T-helper 2 cell (primary cell): Measurements from ENCODE around the gene AMPD2.

Experiments
- DNase-seq, 5 experiments: peaks; one replicate each; pipeline versions ENCODE4 v3.0.0 to v3.0.0-alpha.2; 2012 to 2022

AMPD2 gene

DNA sequence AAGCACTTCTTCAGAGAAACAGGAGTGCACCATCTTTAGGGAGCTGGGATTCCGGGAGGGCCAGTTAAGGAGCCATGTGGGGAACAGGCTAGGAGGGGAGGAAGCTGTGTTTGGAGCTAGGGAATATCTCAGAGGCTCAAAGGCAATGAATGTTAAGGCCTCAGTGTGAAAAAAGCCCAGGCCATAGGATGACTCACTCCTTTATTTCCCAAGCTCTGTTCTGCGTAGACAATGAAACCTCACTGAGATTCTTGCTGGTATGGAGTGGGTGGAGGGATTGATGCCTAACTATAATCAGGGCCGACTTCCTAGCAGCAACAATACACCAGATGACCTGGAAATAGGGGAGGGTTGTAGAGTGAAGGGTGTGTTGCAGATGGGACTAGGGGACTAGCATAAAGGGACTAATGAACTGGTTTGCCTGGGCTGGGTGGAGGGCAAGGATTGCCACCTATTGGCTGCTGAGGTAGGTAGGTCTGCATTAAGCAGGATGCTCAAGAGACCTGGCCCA lies 2.3 kb upstream of the AMPD2 start:
- DNase-seq, result peak in 1 of 5 experiments; percentile 43

DNA sequence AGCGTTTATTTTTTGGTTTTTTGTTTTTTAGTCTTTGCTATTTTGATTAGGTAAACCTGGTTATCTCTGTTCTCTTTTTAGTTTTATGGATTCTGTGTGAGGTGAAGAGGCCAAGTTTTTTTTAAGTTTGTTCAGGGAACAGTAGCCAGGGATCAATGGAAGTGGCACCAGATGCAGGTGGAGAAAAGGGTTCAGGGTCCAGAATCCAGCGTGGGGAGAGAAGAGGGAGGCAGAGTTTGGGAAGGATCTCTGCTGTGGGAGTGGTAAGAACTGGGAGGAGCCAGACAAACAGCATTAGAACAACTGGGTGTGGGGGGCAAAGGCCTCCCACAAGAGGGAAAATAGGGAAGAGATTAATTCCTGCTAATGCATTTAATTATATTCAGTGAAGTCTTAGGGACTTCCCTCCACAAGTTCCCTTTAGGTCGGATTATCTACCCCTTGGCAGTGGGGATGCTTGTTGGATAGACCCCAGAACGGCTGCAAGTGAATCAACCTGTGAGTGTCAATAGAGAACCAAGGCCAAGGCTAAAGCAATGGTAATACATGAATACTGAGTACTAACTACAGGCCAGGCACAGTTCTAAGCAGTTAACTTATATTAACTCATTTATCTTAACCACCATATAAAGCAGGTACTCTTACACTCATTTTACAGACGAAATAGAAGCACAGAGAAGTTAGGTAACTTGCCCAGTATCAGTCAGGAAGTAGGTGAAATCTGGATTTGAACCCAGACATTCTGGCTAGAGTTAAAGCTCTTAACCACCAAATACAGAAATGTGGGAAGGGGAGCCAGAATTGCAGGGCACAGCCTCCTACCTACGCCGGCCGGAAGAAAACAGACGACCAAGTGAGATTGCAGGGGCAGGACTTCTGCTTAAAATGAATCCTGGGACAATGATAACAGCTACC lies 719 bp upstream of the AMPD2 start:
- DNase-seq, result no peak

DNA sequence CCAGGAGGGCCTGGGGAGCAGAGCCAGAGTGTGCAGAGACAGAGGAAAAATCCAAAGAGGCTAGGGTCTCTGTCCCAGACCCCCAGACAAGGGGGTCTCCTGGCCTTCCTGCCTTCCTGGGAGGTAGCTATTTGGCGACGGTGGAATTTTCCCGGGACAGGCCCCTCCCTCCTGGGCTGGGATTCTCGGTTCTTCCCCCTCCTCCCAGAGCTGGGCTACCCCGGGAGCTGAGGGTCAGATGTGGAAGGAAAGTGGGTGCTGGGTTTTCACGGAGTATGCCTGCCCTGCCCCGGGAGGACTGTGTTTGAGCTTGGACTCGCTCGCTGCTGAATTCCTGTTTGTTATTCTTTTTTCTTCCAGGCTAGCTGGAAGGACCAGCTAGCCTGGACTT lies 759 bp downstream of the AMPD2 start:
- no peak for DNase-seq

DNA sequence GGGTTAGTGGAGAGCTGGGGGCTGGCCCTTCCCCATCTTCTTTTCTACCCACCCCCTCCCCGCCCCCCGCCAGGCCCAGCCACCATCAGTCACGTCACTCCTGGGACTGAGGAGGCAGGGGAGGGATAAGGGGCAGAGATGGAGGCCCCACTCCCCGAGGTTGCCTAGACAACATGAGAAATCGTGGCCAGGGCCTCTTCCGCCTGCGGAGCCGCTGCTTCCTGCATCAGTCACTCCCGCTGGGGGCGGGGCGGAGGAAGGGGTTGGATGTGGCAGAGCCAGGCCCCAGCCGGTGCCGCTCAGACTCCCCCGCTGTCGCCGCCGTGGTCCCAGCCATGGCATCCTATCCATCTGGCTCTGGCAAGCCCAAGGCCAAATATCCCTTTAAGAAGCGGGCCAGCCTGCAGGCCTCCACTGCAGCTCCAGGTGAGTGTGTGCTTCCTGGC lies 1.2 kb downstream of the AMPD2 start:
- peak; percentile 92 to 98 (median 97) for DNase-seq

DNA sequence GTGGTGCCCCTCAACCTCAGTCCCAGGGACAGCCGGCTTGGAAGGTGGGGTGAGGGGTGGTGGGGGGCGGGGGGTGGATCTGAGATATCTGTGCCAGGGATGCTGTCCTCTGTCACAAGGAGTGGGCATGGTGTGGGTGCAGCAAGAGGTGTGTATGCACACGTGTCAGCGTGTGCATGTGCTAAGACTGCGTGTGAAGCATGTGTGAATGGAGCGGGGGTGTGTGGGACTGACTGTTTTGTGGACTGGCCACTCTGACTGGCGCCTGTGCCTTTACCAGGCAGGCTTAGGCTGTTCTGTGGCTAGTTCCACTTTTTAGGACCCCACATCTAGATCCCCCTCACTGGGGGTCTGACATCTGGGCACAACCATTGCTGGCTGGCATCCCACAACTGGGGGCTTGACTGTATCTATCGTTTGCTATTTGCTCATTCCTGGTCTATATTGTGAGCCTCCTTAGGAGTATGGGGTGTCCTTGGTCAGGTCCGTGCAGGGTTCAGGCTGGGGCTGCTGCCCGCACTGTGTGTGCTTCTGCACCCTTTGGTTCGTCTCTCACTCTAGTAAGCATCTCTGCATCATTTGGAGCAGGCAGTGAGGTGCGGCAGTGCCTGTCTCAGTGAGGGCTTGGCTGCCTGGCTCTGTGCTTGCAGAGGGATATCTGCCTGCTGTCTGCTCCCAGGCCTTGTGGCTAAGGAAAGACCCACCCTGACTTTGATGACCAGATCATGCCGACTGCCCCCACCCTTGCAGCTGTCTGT lies 1.9 kb downstream of the AMPD2 start:
- DNase-seq, result peak in 1 of 5 experiments; percentile 58

DNA sequence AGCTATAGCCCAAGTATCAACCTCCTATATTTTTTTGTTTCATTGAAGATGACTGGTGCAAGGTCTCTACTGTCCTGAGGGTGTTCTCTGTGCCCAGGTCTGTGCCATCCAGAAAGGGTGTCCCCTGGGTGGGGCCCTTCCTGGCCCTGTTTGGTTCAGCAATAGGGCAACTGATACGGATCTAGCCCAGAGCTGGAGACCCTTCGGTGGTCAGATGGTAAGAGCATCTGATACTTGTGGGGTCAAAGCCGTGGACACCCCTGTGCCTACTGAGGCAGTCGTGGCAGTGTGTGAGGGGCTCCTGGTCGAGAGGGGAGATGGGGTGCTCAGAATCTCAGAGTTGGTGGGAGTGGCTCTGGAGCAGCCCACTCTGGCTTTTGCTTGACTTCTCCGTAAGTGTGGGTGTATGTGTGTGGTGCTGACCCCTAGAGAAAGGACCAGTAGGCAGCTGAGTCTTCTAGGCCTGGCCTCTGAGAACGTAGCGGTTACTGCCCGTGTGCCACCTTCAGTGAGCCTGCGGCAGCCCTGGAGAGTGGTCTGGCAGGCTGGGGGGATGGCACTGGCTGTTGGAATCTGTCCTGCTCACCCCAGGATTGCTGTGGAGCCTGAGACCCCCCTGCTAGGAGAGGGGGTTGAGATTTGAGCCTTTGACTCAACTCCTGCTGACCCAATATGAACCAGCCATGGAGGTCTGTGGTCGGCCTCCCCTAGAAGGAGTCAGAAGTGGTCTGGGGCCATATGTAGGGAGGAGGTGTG lies 2.7 kb downstream of the AMPD2 start:
- DNase-seq, result no peak

DNA sequence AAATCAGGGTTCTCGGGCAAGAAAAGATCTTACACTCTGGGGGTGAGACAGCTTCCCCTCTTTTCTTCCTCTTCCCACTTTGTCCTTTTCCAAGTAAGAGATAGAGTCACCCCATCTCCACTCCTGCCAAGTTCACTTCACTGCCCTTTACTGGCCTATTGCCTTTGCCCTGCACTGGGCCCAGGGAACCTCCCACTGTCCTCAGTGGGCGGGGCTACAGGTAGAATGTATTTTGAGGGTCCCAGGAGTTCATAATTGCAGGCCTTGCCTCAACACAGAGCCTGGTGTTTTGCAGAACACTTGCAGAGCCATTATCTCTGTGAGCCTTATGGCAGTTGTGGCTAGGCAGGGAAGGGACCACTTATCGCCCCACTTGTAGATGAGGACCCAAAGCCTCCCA lies 3.3 kb downstream of the AMPD2 start:
- no peak for DNase-seq

DNA sequence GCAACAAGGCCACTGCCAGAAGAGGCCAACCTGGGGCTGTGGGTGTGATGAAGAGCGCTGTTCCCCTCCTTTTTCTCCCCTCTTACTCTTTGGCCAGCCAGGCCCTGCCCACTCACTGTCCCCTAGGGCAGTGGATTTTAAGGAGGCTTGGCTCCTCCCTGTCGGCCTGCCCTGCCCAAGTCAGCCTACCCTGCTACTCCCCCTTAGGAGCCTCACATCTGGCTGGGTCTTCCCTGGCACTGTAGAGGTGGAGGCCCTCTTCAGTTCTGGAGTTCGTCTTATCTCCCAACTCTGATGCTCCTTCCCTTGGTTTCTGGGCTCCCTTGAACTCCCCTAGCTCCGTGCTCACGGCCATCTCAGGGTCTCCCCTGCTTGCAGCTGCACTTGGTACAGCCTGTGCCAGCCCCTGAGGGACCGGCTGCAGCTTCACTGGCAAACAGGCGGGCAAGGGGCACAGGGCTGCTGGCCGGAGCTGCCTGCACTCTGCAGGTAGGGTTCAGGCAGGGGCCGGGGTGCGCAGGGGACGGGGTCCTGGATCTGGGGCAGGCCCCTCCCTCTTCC lies 4.0 kb downstream of the AMPD2 start:
- no peak for DNase-seq

DNA sequence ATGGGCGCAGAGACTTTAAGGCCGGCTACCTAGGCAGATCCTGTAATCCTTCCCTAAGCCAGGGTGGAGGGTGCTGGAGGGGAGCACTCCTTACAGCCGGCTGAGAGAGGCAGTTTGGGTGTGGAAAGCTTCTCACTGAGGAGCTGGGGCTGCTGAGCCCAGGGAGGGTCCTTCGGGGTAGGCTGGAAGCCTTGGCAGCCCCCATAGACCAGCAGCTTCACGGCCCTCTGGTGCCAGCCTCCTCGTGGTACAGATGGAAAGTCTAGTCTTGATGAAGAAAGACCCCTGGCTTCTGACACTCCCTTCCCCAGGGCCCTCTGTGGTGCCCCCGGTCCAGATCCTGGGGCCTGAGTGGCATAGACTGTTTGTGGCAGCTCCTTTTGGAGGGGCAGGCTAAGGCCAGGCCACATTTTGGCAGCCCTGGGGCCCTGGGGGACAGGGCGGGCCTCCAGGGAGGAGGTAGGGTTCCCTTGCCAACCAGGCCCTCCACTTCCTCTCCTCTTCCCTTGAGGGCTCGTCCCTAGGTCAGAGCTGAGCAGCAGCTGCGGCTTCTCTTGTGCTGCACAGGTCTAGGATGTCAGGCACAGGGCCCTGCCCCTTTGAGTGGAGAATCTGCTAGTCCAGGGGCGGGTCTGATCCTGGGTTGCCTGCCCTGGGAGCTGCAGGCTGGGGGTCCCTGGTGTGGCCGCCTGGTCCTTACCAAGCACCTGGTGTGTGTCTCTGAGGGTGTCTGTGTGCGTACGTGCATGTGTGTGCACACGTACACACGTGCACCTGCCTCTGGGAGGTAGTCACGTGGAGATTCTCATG lies 4.8 kb downstream of the AMPD2 start:
- peak in 1 of 5 experiments; percentile 38 for DNase-seq

DNA sequence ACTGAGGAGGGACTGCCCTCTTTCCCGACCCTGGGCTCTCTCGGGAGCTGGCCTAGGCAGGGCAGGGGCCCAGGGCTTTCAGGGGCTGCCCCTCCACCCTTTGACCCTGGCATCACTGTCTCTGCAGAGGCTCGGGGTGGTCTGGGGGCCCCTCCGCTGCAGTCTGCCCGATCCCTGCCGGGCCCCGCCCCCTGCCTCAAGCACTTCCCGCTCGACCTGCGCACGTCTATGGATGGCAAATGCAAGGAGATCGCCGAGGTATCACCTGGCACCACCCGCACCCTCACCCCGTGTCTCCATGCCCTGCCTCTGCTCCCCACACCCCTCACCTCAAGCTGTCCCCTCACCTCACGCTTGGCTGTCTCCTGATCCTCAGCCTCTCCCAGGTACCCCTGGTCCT lies 5.5 kb downstream of the AMPD2 start:
- no peak for DNase-seq

DNA sequence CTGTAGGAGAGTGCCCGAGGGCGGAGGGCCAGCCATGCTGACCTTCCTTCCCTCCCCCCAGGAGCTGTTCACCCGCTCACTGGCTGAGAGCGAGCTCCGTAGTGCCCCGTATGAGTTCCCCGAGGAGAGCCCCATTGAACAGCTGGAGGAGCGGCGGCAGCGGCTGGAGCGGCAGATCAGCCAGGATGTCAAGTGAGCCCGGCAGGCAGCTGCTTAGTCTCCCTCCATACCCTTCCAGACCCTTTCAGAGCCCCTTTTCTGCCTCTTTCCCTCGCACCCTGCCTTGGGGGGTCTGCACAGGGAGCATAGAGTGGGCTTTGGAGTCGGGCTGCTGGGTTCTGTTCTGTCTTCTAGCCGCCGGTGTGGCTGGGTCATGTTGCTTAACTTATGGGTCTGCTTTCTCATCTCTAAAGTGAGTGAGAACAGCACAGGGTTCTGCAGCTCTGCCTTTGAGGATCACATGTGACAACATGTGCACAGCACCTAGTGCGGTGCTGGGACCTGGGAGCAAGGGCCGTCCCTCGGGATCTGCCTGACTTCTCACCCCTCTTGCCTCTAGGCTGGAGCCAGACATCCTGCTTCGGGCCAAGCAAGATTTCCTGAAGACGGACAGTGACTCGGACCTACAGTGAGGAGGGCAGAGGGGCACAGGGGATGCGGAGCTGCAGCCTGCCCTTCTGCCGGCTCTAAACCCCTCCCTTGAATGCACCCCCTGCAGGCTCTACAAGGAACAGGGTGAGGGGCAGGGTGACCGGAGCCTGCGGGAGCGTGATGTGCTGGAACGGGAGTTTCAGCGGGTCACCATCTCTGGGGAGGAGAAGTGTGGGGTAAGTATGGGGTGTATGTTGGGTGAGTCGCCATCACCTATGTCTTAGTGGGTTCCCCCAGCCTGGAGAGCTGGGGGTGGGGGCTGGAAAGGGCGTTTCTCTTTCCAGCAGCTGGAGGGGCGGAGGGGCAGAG lies 6.2 kb downstream of the AMPD2 start:
- DNase-seq, result no peak

DNA sequence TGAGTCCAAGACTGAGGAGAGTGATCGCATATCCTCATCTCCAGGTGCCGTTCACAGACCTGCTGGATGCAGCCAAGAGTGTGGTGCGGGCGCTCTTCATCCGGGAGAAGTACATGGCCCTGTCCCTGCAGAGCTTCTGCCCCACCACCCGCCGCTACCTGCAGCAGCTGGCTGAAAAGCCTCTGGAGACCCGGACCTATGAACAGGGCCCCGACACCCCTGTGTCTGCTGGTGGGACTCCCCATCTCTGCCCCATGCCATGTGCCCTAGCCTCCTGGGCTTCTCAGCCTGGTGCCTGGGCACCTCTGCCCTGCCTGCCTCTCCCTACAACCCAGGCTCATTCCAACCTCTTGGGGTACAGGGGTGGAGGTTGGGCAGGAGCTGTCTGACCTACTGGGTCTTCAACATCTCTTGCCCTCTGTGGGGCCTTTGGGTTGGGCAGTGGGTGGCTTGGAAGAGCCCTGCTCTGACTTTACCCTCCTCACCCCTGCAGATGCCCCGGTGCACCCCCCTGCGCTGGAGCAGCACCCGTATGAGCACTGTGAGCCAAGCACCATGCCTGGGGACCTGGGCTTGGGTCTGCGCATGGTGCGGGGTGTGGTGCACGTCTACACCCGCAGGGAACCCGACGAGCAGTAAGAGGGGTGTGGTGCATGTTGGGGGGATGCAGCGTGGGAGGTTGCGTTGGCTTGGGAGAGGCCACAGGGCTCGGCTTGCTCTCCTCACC lies 7.2 kb downstream of the AMPD2 start:
- no peak for DNase-seq

DNA sequence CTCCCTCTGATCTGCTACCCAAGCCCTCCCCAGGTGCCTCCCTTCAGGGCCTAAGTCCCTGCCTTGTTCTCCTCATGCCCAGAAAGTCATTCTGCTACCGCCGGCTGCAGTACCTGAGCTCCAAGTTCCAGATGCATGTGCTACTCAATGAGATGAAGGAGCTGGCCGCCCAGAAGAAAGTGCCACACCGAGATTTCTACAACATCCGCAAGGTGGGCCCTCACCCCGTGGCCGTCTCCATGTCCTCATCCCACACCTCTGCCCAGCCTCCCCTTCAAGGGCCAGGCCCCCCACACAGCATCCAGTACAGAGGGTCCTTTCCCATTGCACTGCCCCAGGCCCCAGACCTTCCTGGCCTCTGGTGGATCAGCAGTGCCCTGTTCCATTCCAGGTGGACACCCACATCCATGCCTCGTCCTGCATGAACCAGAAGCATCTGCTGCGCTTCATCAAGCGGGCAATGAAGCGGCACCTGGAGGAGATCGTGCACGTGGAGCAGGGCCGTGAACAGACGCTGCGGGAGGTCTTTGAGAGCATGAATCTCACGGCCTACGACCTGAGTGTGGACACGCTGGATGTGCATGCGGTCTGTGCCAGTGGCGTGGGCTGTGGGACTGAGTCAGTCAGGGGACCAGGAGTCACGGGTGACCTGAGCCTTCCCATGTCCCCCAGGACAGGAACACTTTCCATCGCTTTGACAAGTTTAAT lies 8.2 kb downstream of the AMPD2 start:
- DNase-seq, result no peak

DNA sequence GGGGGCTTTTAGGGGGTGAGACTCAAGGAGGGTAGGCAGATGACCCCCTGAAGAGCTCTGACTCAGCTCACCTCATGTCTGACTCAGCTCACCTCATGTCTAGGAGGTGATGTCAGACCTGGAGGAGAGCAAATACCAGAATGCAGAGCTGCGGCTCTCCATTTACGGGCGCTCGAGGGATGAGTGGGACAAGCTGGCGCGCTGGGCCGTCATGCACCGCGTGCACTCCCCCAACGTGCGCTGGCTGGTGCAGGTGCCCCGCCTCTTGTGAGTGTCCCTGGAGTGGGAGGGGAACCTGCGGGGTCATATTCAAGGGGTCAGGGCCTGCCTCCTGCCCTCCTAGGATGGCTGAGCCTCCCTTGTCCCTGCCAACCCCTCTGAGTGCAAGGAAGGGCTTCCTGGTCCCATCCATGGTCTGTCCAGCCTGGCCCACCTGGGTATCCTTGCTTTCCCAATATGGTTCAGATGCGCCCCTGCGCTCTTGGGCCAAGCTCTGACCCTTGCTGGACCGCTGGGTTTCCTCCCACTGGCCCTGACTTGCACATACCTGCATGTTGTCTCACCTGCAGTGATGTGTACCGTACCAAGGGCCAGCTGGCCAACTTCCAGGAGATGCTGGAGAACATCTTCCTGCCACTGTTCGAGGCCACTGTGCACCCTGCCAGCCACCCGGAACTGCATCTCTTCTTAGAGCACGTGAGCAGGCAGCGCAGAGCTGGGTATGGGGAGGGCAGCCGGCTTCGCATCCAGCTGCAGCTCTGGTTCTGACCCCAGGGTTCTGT lies 9.1 kb downstream of the AMPD2 start:
- no peak for DNase-seq

DNA sequence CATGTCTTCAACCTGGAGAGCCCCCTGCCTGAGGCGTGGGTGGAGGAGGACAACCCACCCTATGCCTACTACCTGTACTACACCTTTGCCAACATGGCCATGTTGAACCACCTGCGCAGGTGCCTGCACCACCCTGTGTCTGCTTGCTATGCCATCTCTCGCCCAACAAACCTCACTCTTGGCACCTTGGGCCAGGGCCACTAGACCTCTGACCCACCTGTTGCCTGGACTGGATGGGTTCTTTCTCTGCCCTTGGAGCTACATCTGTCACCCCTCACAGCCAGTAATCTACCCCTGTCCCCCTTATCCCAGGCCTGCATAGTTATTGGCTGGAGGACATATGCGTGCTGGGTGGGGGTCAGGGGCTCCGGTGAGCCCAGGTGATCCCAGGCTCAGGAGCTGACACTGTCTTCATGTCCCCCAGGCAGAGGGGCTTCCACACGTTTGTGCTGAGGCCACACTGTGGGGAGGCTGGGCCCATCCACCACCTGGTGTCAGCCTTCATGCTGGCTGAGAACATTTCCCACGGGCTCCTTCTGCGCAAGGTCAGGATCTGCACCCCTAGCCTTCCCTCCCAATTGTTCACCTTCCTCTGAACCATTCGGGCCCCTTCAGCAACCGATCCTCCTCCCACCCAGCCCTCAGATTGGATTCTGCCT lies 9.9 kb downstream of the AMPD2 start:
- DNase-seq, result no peak

DNA sequence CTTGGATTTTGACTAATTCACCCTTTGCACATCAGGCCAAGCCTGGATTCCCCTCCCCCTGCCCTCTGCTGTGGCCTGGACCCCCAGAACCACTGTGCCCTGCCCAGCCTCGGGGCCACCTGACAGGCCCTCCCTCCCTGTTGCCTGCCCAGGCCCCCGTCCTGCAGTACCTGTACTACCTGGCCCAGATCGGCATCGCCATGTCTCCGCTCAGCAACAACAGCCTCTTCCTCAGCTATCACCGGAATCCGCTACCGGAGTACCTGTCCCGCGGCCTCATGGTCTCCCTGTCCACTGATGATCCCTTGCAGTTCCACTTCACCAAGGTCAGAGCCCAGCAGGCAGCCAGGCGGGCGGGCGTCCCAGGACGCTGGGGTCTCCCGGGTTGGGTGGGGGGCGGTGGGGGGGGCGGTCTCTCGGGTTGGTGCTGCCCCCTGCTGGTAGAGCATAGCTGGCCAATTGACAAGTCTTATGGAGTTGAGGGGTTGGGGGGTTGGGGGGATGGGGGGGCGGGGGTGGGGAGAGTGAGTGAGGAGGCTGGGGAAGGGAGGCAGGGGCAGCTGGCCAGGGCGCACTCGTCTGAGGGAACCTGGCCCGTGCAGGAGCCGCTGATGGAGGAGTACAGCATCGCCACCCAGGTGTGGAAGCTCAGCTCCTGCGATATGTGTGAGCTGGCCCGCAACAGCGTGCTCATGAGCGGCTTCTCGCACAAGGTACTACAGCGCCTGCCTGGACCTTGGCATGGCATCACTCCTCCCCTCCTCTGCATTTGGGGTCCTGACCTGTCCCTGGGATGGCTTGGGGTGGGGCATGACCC lies 10.7 kb downstream of the AMPD2 start:
- DNase-seq, result peak in 1 of 5 experiments; percentile 14
